Measurements from ENCODE around the gene HSPB9. TPM values are rescaled to one million over a fixed set of nuclear protein-coding genes. Genes with fewer than 3 reads are reported as not detected.

HSPB9 gene
- total and polyA plus RNA-seq, 7 experiments from 2014 or later = 0.10 to 0.16 (median 0.12) TPM; not detected in 4

DNA sequence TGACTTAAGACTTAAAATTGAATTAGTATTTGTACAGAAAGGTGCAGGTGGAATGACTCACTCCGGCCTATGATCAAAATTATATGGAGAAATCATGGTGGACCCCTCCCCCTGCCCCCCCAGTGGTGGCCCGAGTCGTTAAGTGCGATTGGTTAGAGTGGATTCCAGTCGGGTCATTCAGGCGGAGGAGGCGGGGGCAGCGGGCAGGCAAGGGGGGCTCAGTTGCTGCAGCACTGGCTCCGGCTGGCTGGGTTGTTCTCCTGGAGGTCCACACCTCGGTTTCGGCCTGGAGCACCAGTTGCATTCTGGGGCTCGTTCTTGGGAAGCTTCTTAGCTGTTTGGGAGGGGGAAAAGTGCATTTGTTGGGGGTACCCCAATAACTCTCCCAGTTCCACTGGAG is 3.0 kb downstream of the HSPB9 start:
- ATAC-seq (no peak), DNase-seq (no peak)
- Histone ChIP-seq H3K4me1 (ENCODE audit: control insufficient read depth in 2 of 2, insufficient read depth in 2 of 2, low read length in 2 of 2) (peaks cover 4 to 6% of the 10 kb centered on the region in 2 donors), H3K27me3 (ENCODE audit: control insufficient read depth in 2 of 2, insufficient read depth in 2 of 2, low read length in 2 of 2) (no peaks in the 10 kb centered on the region), H3K9me3 (ENCODE audit: control insufficient read depth in 2 of 3, low read length in 3 of 3) (no peaks in the 10 kb centered on the region), H3K4me3 (ENCODE audit: low read length) (no peak overlapping the region), H3K27ac (ENCODE audit: low read depth, low read length) (no peak overlapping the region), H3K36me3 (ENCODE audit: control insufficient read depth in 2 of 3, insufficient read depth in 3 of 3, low read length in 3 of 3) (peaks cover 0 to 56% (median 9%) of the 10 kb centered on the region in 3 experiments)
- no peaks in the 10 kb centered on the region for H3K9me3 Mint-ChIP-seq
- intact Hi-C loops (cut with micrococcal nuclease) = no loop called here
- H3K4me3 Mint-ChIP-seq = no peak overlapping the region
- no peak overlapping the region for H3K27ac Mint-ChIP-seq
- ChIA-PET CTCF (no interaction called here), POLR2A (interaction anchor here (1.0 kb wide), 1 partner anchor 11 kb away, joined by 4 read pairs; no protein-coding TSS in a partner anchor)
- no peaks in the 10 kb centered on the region for H3K27me3 Mint-ChIP-seq
- H3K36me3 Mint-ChIP-seq = peaks cover 0 to 33% (median 18%) of the 10 kb centered on the region in 5 donors
- peaks cover 0 to 7% (median 6%) of the 10 kb centered on the region in 7 donors for H3K4me1 Mint-ChIP-seq

DNA sequence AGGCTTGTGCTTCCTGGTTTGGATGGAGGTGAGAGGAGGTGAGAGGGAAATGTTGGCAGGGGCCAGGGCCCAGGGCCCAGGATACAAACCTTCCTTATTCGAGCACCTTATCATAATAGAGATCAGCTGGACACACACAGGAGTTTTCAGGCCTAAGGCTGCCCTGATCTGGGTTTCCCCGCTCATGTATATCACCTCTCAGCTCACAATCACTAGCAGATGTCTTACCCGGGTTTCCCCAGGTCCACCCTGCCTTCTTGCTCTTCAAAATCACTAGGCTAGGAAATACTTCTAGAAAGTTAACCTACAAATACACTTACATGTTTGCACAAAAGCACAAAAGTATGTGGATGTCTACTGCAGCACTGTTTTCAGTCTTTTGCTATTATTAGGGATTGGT is 4.2 kb downstream of the HSPB9 start:
- H3K4me3 Mint-ChIP-seq = no peak overlapping the region
- ATAC-seq = no peak

DNA sequence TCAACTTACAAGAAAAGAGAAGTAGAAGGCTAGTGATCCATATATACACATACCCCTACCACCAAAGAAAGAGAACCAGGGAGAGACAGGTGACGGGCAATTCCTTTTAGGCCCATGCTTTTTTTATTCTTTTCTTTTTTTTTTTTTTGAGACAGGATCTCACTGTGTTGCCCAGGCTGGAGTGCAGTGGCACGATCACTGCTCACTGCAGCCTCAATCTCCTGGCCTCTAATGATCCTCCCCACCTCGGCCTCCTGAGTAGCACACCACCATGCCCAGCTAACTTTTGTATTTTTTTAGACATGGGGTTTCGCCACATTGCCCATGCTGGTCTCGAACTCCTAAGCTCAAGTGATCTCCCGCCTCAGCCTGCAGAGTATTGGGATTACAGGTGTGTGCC is 4.8 kb downstream of the HSPB9 start:
- ChIA-PET POLR2A (no interaction called here), CTCF (no interaction called here)
- no peaks in the 10 kb centered on the region for H3K4me1 ChIP-seq (ENCODE audit: control insufficient read depth in 2 of 2, insufficient read depth in 2 of 2, low read length in 2 of 2)
- ATAC-seq (no peak), DNase-seq (no peak)
- no peaks in the 10 kb centered on the region for H3K9me3 Mint-ChIP-seq
- no peaks in the 10 kb centered on the region for H3K9me3 ChIP-seq (ENCODE audit: control insufficient read depth in 2 of 3, low read length in 3 of 3)
- H3K27ac Mint-ChIP-seq = peak overlapping the region in 4 of 9 donors; percentile 14 to 56 (median 45)
- peaks cover 2 to 17% (median 14%) of the 10 kb centered on the region in 7 donors for H3K4me1 Mint-ChIP-seq
- H3K4me3 Mint-ChIP-seq = no peak overlapping the region
- peaks cover 0 to 65% (median 9%) of the 10 kb centered on the region in 3 experiments for H3K36me3 ChIP-seq (ENCODE audit: control insufficient read depth in 2 of 3, insufficient read depth in 3 of 3, low read length in 3 of 3)
- no peak overlapping the region for H3K27ac ChIP-seq (ENCODE audit: low read depth, low read length)
- H3K36me3 Mint-ChIP-seq = peaks cover 0 to 40% (median 22%) of the 10 kb centered on the region in 5 donors
- no peaks in the 10 kb centered on the region for H3K27me3 ChIP-seq (ENCODE audit: control insufficient read depth in 2 of 2, insufficient read depth in 2 of 2, low read length in 2 of 2)
- intact Hi-C loops (cut with micrococcal nuclease) = no loop called here
- H3K27me3 Mint-ChIP-seq = no peaks in the 10 kb centered on the region
- H3K4me3 ChIP-seq (ENCODE audit: low read length) = no peak overlapping the region

More for the DNA sequence above, 4.2 kb downstream of the HSPB9 start:
- peaks cover 0 to 65% (median 9%) of the 10 kb centered on the region in 3 experiments for H3K36me3 ChIP-seq (ENCODE audit: control insufficient read depth in 2 of 3, insufficient read depth in 3 of 3, low read length in 3 of 3)
- intact Hi-C loops (cut with micrococcal nuclease) = no loop called here
- H3K27me3 ChIP-seq (ENCODE audit: control insufficient read depth in 2 of 2, insufficient read depth in 2 of 2, low read length in 2 of 2) = no peaks in the 10 kb centered on the region
- H3K27ac ChIP-seq (ENCODE audit: low read depth, low read length) = no peak overlapping the region
- Mint-ChIP-seq H3K36me3 (peaks cover 0 to 40% (median 22%) of the 10 kb centered on the region in 5 donors), H3K4me1 (peaks cover 0 to 12% (median 8%) of the 10 kb centered on the region in 7 donors), H3K9me3 (no peaks in the 10 kb centered on the region), H3K27me3 (no peaks in the 10 kb centered on the region), H3K27ac (peak overlapping the region in 3 of 9 donors; percentile 7 to 38 (median 14))
- no peaks in the 10 kb centered on the region for H3K9me3 ChIP-seq (ENCODE audit: control insufficient read depth in 2 of 3, low read length in 3 of 3)
- DNase-seq = no peak
- ChIA-PET CTCF (no interaction called here), POLR2A (interaction anchor here (0.8 kb wide), 1 partner anchor 15 kb away, joined by 4 read pairs; the partner anchor contains the start of gene DHX58)
- H3K4me1 ChIP-seq (ENCODE audit: control insufficient read depth in 2 of 2, insufficient read depth in 2 of 2, low read length in 2 of 2) = no peaks in the 10 kb centered on the region
- no peak overlapping the region for H3K4me3 ChIP-seq (ENCODE audit: low read length)

DNA sequence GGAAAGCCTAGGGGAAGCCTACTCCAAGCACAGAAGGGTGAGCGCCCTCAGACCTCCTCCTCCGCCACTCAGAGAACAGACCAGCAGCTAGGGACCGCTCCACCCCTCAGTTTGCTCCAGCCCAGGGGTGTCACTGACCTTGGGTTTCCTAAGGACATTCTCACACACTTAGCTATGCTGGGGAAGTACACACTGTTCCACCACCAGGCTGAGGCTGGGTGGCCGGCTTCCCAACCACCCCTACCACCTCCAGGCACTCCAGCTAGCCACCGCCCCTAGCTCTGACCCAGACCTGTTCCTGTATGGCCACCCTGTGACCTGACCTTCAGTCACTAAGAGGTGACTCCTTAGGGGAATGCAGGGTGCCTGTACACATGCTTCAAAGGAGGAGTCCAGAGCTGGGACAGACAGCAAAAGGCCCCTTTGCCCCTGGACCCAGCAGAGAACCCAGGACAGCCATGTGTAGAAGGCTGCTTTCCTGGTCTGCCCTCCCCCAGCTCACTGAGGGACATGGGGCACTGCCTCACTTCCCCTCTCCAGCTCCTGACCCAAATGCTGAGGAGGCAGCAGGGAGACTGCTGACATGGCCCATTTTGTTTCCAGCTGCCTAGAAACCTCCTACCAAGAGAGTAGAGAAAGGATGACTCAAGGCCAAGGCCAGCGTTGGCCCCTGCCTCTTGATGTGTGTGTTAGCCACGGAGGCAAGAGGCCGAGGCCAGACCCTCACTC is 6.7 kb downstream of the HSPB9 start:
- H3K36me3 ChIP-seq (ENCODE audit: control insufficient read depth in 2 of 3, insufficient read depth in 3 of 3, low read length in 3 of 3) = peaks cover 0 to 65% (median 9%) of the 10 kb centered on the region in 3 experiments
- no peak overlapping the region for H3K4me3 Mint-ChIP-seq
- H3K9me3 ChIP-seq (ENCODE audit: control insufficient read depth in 2 of 3, low read length in 3 of 3) = no peaks in the 10 kb centered on the region
- H3K4me1 Mint-ChIP-seq = peaks cover 17 to 36% (median 31%) of the 10 kb centered on the region in 7 donors
- no peak for ATAC-seq
- H3K27me3 Mint-ChIP-seq = no peaks in the 10 kb centered on the region
- H3K9me3 Mint-ChIP-seq = no peaks in the 10 kb centered on the region
- peaks cover 10 to 13% of the 10 kb centered on the region in 2 donors for H3K4me1 ChIP-seq (ENCODE audit: control insufficient read depth in 2 of 2, insufficient read depth in 2 of 2, low read length in 2 of 2)
- ChIA-PET CTCF (no interaction called here), POLR2A (interaction anchor here (1.0 to 1.6 kb wide), 2 partner anchors 9 to 112 kb away, joined by 3 to 7 read pairs; partner anchors contain the start of genes DNAJC7 and KAT2A)
- H3K36me3 Mint-ChIP-seq = peaks cover 0 to 40% (median 22%) of the 10 kb centered on the region in 5 donors
- no peaks in the 10 kb centered on the region for H3K27me3 ChIP-seq (ENCODE audit: control insufficient read depth in 2 of 2, insufficient read depth in 2 of 2, low read length in 2 of 2)
- intact Hi-C loops (cut with micrococcal nuclease) = no loop called here
- peak overlapping the region; percentile 39 for H3K27ac ChIP-seq (ENCODE audit: low read depth, low read length)
- no peak for DNase-seq
- H3K27ac Mint-ChIP-seq = peak overlapping the region in 3 of 9 donors; percentile 16 to 56 (median 22)
- H3K4me3 ChIP-seq (ENCODE audit: low read length) = no peak overlapping the region

DNA sequence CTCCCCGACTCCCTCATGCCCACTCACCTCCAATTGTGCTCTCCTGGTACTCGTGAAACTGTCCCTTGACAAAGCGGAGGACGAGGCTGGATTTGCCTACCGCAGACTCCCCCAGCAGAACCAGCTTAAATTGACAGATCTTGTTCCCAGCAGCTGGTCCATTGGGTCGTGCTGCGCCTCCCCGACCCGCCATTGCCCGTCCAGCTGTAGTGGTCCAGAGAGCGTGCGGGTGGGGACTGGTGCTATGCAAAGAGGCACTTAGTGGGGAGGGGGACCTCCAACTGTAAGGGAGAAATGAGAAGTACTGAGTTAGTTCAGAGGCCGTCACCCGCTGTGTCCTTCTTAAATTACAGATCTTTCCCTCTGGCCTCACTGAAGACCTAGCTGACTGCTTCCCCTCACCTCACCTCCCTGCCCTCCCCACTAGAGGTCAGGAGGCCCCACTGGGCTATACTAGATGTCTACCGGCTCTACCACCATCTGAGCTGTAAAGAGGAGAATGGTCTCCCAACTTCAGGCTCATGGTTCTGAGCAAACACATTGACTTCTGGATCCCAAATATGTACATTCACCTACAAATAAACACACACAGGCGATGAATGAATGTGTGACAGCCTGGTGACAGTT is 7.8 kb downstream of the HSPB9 start:
- Mint-ChIP-seq H3K27ac (peak overlapping the region in 8 of 9 donors; percentile 46 to 84 (median 80)), H3K27me3 (no peaks in the 10 kb centered on the region), H3K4me3 (peak overlapping the region in 1 of 10 donors; percentile 30), H3K4me1 (peaks cover 22 to 46% (median 39%) of the 10 kb centered on the region in 7 donors), H3K36me3 (peaks cover 0 to 37% (median 19%) of the 10 kb centered on the region in 5 donors), H3K9me3 (no peaks in the 10 kb centered on the region)
- intact Hi-C loops (cut with micrococcal nuclease) = no loop called here
- Histone ChIP-seq H3K36me3 (ENCODE audit: control insufficient read depth in 2 of 3, insufficient read depth in 3 of 3, low read length in 3 of 3) (peaks cover 0 to 60% (median 9%) of the 10 kb centered on the region in 3 experiments), H3K4me1 (ENCODE audit: control insufficient read depth in 2 of 2, insufficient read depth in 2 of 2, low read length in 2 of 2) (peaks cover 10 to 16% of the 10 kb centered on the region in 2 donors), H3K4me3 (ENCODE audit: low read length) (no peak overlapping the region), H3K27ac (ENCODE audit: low read depth, low read length) (peak overlapping the region; percentile 22), H3K9me3 (ENCODE audit: control insufficient read depth in 2 of 3, low read length in 3 of 3) (no peaks in the 10 kb centered on the region), H3K27me3 (ENCODE audit: control insufficient read depth in 2 of 2, insufficient read depth in 2 of 2, low read length in 2 of 2) (no peaks in the 10 kb centered on the region)
- POLR2A ChIA-PET = interaction anchor here (0.9 to 1.6 kb wide), 3 partner anchors 10 to 113 kb away, joined by 3 to 7 read pairs (median 4); partner anchors contain the start of genes DNAJC7 and KAT2A
- CTCF ChIA-PET = no interaction called here
- DNase-seq (no peak), ATAC-seq (no peak)

DNA sequence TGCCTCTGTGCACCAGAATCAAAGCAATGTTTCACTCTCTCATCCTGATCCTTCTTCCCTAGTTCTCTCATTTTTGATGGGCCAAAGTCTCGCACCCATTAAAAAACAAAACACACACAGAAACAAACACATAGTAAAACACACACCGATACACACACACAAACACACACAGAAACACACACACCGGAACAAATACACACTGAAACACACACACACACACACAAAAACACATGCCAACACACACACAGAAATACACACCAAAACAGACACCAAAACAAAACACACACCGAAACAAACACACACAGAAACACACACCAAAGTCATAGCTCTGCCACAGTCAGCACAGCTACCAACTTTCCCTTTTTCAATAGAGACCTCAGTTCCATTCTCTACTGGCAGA is 8.6 kb downstream of the HSPB9 start:
- peaks cover 3 to 33% (median 13%) of the 10 kb centered on the region in 5 donors for H3K36me3 Mint-ChIP-seq

More for the DNA sequence above, 8.6 kb downstream of the HSPB9 start:
- intact Hi-C loops (cut with micrococcal nuclease) = no loop called here
- POLR2A ChIA-PET = interaction anchor here (0.9 kb wide), 1 partner anchor 24 kb away, joined by 4 read pairs; no protein-coding TSS in a partner anchor
- Histone ChIP-seq H3K36me3 (ENCODE audit: control insufficient read depth in 2 of 3, insufficient read depth in 3 of 3, low read length in 3 of 3) (peaks cover 0 to 59% (median 9%) of the 10 kb centered on the region in 3 experiments), H3K4me1 (ENCODE audit: control insufficient read depth in 2 of 2, insufficient read depth in 2 of 2, low read length in 2 of 2) (peaks cover 15 to 22% of the 10 kb centered on the region in 2 donors), H3K9me3 (ENCODE audit: control insufficient read depth in 2 of 3, low read length in 3 of 3) (no peaks in the 10 kb centered on the region), H3K27me3 (ENCODE audit: control insufficient read depth in 2 of 2, insufficient read depth in 2 of 2, low read length in 2 of 2) (no peaks in the 10 kb centered on the region), H3K27ac (ENCODE audit: low read depth, low read length) (peak overlapping the region; percentile 22), H3K4me3 (ENCODE audit: low read length) (no peak overlapping the region)
- peaks cover 28 to 54% (median 47%) of the 10 kb centered on the region in 7 donors for H3K4me1 Mint-ChIP-seq
- H3K4me3 Mint-ChIP-seq = peak overlapping the region in 1 of 10 donors; percentile 30
- no peaks in the 10 kb centered on the region for H3K9me3 Mint-ChIP-seq
- CTCF ChIA-PET = no interaction called here
- H3K27me3 Mint-ChIP-seq = no peaks in the 10 kb centered on the region
- DNase-seq (no peak), ATAC-seq (no peak)
- peak overlapping the region; percentile 1 to 89 (median 79) for H3K27ac Mint-ChIP-seq

Data from naive thymus-derived CD4-positive, alpha-beta T cell (primary cell).